ENCODE data around the gene RTN4R.

Gene RTN4R

GRCh38 chr22:20228939-20229272, 39.2 kb downstream of the RTN4R start:
- no peak for DNase-seq (ENCODE audit: low read depth)

- DNase-seq (ENCODE audit: low read depth), result no peak
Measured at GRCh38 chr22:20228055-20228938, 39.8 kb downstream of the RTN4R start.

- DNase-seq (ENCODE audit: low read depth), result no peak
Measured at GRCh38 chr22:20227363-20227762, 40.8 kb downstream of the RTN4R start.

- DNase-seq (ENCODE audit: low read depth), result no peak
Measured at GRCh38 chr22:20226760-20227350, 41.3 kb downstream of the RTN4R start.

- DNase-seq (ENCODE audit: low read depth), result no peak
Measured at GRCh38 chr22:20226077-20226716, 41.9 kb downstream of the RTN4R start.

- DNase-seq (ENCODE audit: low read depth), result no peak
Measured at GRCh38 chr22:20225693-20225966, 42.5 kb downstream of the RTN4R start.

GRCh38 chr22:20224917-20225692, 43.0 kb downstream of the RTN4R start:
- no peak for DNase-seq (ENCODE audit: low read depth)

GRCh38 chr22:20224256-20224626, 43.9 kb downstream of the RTN4R start:
- no peak for DNase-seq (ENCODE audit: low read depth)

GRCh38 chr22:20223421-20224255, 44.5 kb downstream of the RTN4R start:
- DNase-seq (ENCODE audit: low read depth), result no peak

- DNase-seq (ENCODE audit: low read depth), result no peak
Measured at GRCh38 chr22:20222764-20223420, 45.2 kb downstream of the RTN4R start.

GRCh38 chr22:20221421-20222340, 46.4 kb downstream of the RTN4R start:
- no peak for DNase-seq (ENCODE audit: low read depth)

- no peak for DNase-seq (ENCODE audit: low read depth)
Measured at GRCh38 chr22:20220629-20221026, 47.5 kb downstream of the RTN4R start.

GRCh38 chr22:20219667-20220628, 48.2 kb downstream of the RTN4R start:
- no peak for DNase-seq (ENCODE audit: low read depth)

- DNase-seq (ENCODE audit: low read depth), result no peak
Measured at GRCh38 chr22:20218987-20219386, 49.1 kb downstream of the RTN4R start.

GRCh38 chr22:20218326-20218872, 49.7 kb downstream of the RTN4R start:
- DNase-seq (ENCODE audit: low read depth), result no peak

- DNase-seq (ENCODE audit: low read depth), result no peak
Measured at GRCh38 chr22:20217563-20217962, 50.6 kb downstream of the RTN4R start.

- no peak for DNase-seq (ENCODE audit: low read depth)
Measured at GRCh38 chr22:20216863-20217499, 51.1 kb downstream of the RTN4R start.

- no peak for DNase-seq (ENCODE audit: low read depth)
Measured at GRCh38 chr22:20215742-20216141, 52.4 kb downstream of the RTN4R start.
